GM12878 (cell line): ENCODE measurements around the gene RIC3. TPM values are rescaled to one million over a fixed set of nuclear protein-coding genes. Genes with fewer than 3 reads are reported as not detected.

Experiments
- ATAC-seq: fragments of 200-7000 bp; cut with Tn5 transposase; 3 replicates; pipeline ENCODE4 v1.9.1; 2020; ENCODE audit warnings: mild to moderate bottlenecking, moderate library complexity
- BruUV-seq: library from RNA; stranded (reverse); fragments of 400-500 nt; replicated peaks from 2 replicates; lab custom pipeline; 2021; lab: Mats Ljungman, UMichigan
- CTCF ChIA-PET: fragments of 300-600 bp; sonication (Branson Sonifier 250); formaldehyde crosslinking; extraction: SDS; loops from one replicate; lab custom pipeline; 2021; ENCODE audit warnings: inconsistent platforms; lab: Yijun Ruan, JAX
- POLR2A ChIA-PET: fragments of 350-600 bp; formaldehyde crosslinking; extraction: SDS; loops from one replicate; lab custom pipeline; 2021; ENCODE audit warnings: inconsistent platforms; lab: Charles Lee
- RAD21 ChIA-PET: fragments of 300-600 bp; sonication (Branson Sonifier 250); formaldehyde crosslinking; loops from one replicate; lab custom pipeline; 2023; ENCODE audit warnings: antibody characterized with exemption; ENCODE audit not compliant: unreplicated experiment; lab: Charles Lee
- SMC1A ChIA-PET: fragments of 300-600 bp; sonication (Branson Sonifier 250); formaldehyde crosslinking; loops from one replicate; lab custom pipeline; 2023; ENCODE audit not compliant: unreplicated experiment, uncharacterized antibody; lab: Charles Lee
- DNase-seq: peaks from one replicate; pipeline ENCODE4 v3.0.0-alpha.2; 2011; ENCODE audit warnings: low read depth, low spot score
- FAIRE-seq: peaks from 3 replicates; lab custom pipeline; 2011; peaks lifted over from hg19 to GRCh38; lab: Jason Lieb, UNC
- H2AFZ ChIP-seq: 2 replicates; pipeline ENCODE4 v1.6.0; 2011; ENCODE audit warnings: low read depth, low read length, control low read depth; ENCODE audit not compliant: control insufficient read depth
- H3K27ac ChIP-seq: 2 replicates; pipeline ENCODE4 v1.5.1; 2011; ENCODE audit warnings: control low read depth; ENCODE audit not compliant: control insufficient read depth, insufficient read depth
- H3K27me3 ChIP-seq, 2 experiments: replicated peaks in 1 of 2; 2 replicates each; pipeline versions ENCODE4 v1.6.0 to v1.6.1; 2011; ENCODE audit warnings: low read length in 1 of 2; ENCODE audit not compliant: control insufficient read depth in 2 of 2, insufficient read depth in 2 of 2
- H3K36me3 ChIP-seq, 2 experiments: 2 replicates each; pipeline ENCODE4 v1.5.1; 2011; ENCODE audit warnings: low read length in 1 of 2; ENCODE audit not compliant: control insufficient read depth in 2 of 2, insufficient read depth in 2 of 2
- H3K4me1 ChIP-seq: 2 replicates; pipeline ENCODE4 v1.6.1; 2011; ENCODE audit warnings: mild to moderate bottlenecking, low read length, moderate library complexity, mixed read lengths; ENCODE audit not compliant: control insufficient read depth, insufficient read depth
- H3K4me2 ChIP-seq: 2 replicates; pipeline ENCODE4 v1.6.0; 2011; ENCODE audit warnings: control low read depth; ENCODE audit not compliant: control insufficient read depth, insufficient read depth
- H3K4me3 ChIP-seq: fragments of 200-600 bp; sonication (generic); 2 replicates; pipeline ENCODE4 v1.5.1; 2016
- H3K79me2 ChIP-seq: 2 replicates; pipeline ENCODE4 v1.6.0; 2011; ENCODE audit warnings: low read length; ENCODE audit not compliant: control insufficient read depth, insufficient read depth
- H3K9ac ChIP-seq: 2 replicates; pipeline ENCODE4 v1.8.0; 2011; ENCODE audit warnings: low read length, control low read depth, mixed read lengths; ENCODE audit not compliant: control insufficient read depth, insufficient read depth
- H3K9me3 ChIP-seq: replicated peaks from 3 replicates; pipeline ENCODE4 v1.5.1; 2011; ENCODE audit warnings: mild to moderate bottlenecking, low read length; ENCODE audit not compliant: control insufficient read depth, insufficient read depth
- H4K20me1 ChIP-seq: 2 replicates; pipeline ENCODE4 v1.6.0; 2011; ENCODE audit not compliant: control insufficient read depth, insufficient read depth
- FOXM1 ChIP-seq: IDR thresholded peaks from 2 replicates; pipeline ENCODE4 v1.6.1; 2012; ENCODE audit warnings: low read depth, mild to moderate bottlenecking, inconsistent platforms, low read length, moderate library complexity
- HDAC6 ChIP-seq: fragments of 200-600 bp; sonication (generic); IDR thresholded peaks from one replicate; pipeline ENCODE4 v1.8.0; 2017; ENCODE audit warnings: antibody characterized with exemption; ENCODE audit not compliant: unreplicated experiment
- KDM1A ChIP-seq: fragments of 200-600 bp; sonication (generic); IDR thresholded peaks from 2 replicates; pipeline ENCODE4 v1.6.1; 2016; ENCODE audit warnings: borderline replicate concordance
- MYC ChIP-seq: IDR thresholded peaks from 2 replicates; pipeline ENCODE4 v1.6.1; 2011; ENCODE audit warnings: mild to moderate bottlenecking, low read length, moderate library complexity, inconsistent platforms; ENCODE audit not compliant: insufficient read depth, insufficient replicate concordance, insufficient read length, severe bottlenecking
- NFXL1 ChIP-seq: fragments of 450-650 bp; IDR thresholded peaks from 2 replicates; pipeline ENCODE4 v1.6.1; 2017; ENCODE audit warnings: antibody characterized with exemption, mild to moderate bottlenecking, borderline replicate concordance
- NFYA ChIP-seq: IDR thresholded peaks from 2 replicates; pipeline ENCODE4 v1.6.1; 2011; ENCODE audit warnings: low read depth, mild to moderate bottlenecking, low read length, improper control_type of control experiment, borderline replicate concordance
- NR2F1 ChIP-seq: fragments of 450-650 bp; conservative IDR thresholded peaks from 2 replicates; pipeline ENCODE4 v1.6.1; 2017; ENCODE audit warnings: mild to moderate bottlenecking
- SIX5 ChIP-seq: IDR thresholded peaks from 2 replicates; pipeline ENCODE4 v1.6.1; 2011; ENCODE audit warnings: mild to moderate bottlenecking, low read depth, low read length, moderate library complexity; ENCODE audit not compliant: severe bottlenecking
- SPI1 ChIP-seq: IDR thresholded peaks from 2 replicates; pipeline ENCODE4 v1.6.1; 2011; ENCODE audit warnings: low read depth, mild to moderate bottlenecking, low read length, moderate library complexity, borderline replicate concordance; ENCODE audit not compliant: insufficient read depth
- WRNIP1 ChIP-seq: IDR thresholded peaks from 2 replicates; pipeline ENCODE4 v1.6.1; 2011; ENCODE audit warnings: low read depth, low read length, improper control_type of control experiment, borderline replicate concordance
- YY1 ChIP-seq: IDR thresholded peaks from 2 replicates; pipeline ENCODE4 v1.6.1; 2011; ENCODE audit warnings: low read depth, mild to moderate bottlenecking, low read length
- WGBS: methylation state at CpG from one replicate; pipeline ENCODE4 v1.1.6; 2016; ENCODE audit warnings: low lambda C conversion rate; ENCODE audit not compliant: insufficient replicate concordance, insufficient coverage; ENCODE audit errors: missing lambda C conversion rate; 5-methylcytosine and 5-hydroxymethylcytosine counted together
- in situ Hi-C: fragments of 300-500 bp; cut with MboI; formaldehyde crosslinking; loops from 9 replicates; pipeline ENCODE4 v1.14.3; 2018; ENCODE audit warnings: mixed read lengths
- intact Hi-C: fragments of 100-400 bp; cut with micrococcal nuclease; formaldehyde crosslinking; loops from one replicate; pipeline ENCODE4 v1.14.2; 2022; ENCODE audit not compliant: unreplicated experiment
- polyA plus RNA-seq, 11 experiments: library from polyadenylated mRNA; depleted of rRNA in 4 of 11; unstranded in 6 of 11; stranded (reverse) in 5 of 11; fragments of >200 nt; fragmentation: Nextera tagmentation in 4 of 11; fragmentation: Illumina TruSeq in 1 of 11; extraction: Ambion mirVana in 4 of 11; extraction: Trizol in 1 of 11; gene quantifications; 1 replicate in 1 of 11; 2 replicates in 10 of 11; pipeline versions ENCODE4 v1.2.1 to v1.2.3, GENCODE V29; 2011 to 2016; ENCODE audit warnings: inconsistent platforms in 2 of 11, missing spikeins in 2 of 11, low read depth in 1 of 11
- total RNA-seq, 4 experiments: library from RNA; depleted of rRNA in 3 of 4; stranded (reverse); fragments of >200 nt in 3 of 4; fragmentation: Illumina TruSeq in 1 of 4; extraction: Trizol in 1 of 4; gene quantifications; 2 replicates each; pipeline versions ENCODE4 v1.2.1 to v1.2.3, GENCODE V29; 2013 to 2021
- TF ChIP-seq, protein P1 (sequence below): fragments of 450-650 bp; IDR thresholded peaks from 2 replicates; pipeline ENCODE4 v1.6.1; 2017; ENCODE audit warnings: antibody characterized with exemption, mild to moderate bottlenecking, moderate library complexity
- TF ChIP-seq, protein P2 (sequence below): fragments of 450-650 bp; IDR thresholded peaks from 2 replicates; pipeline ENCODE4 v1.6.1; 2017; ENCODE audit warnings: mild to moderate bottlenecking, moderate library complexity

RIC3 gene
- total and polyA plus RNA-seq, 10 of the 15 experiments (the other 5 are each of a cell fraction or from before 2014, with no cell fraction given), result 0.90 to 8.9 (median 2.2) TPM

DNA sequence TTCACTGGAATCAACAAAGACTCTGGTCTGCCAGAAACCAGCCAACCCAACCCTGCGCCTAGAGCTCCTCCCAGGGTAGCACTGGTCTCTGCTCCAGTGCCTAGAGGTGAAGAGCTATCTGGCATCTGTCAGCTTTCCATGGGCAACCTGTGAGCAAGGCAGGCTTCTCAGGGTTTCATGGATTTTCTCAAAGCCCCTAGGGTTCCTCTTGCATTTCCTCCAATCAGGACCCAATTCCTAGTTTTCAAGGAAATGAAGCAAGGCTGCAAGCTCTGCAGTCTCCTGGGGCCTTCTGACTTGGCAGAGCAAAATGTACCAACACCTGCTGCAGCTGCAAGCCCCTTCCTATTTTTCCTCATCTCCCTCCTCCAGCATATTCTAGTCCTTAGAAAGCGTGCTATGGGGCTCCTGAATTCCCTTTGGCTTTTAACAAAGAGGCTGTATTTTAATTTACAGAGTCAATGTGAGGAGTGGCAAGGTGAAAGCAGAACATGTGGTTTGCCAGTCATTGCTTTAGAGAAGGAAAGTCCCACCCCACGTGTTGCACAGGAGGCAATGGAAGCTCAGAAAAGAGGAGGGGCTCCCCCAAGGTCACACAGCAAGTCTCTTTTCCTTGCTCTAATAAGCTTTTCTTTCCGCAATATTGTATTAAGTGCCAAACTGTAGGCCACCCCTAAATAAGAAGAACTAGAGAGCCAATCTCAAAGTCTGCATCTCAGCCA lies 33.0 kb upstream of the RIC3 start (continued):
- TF ChIP-seq, protein P1, sequence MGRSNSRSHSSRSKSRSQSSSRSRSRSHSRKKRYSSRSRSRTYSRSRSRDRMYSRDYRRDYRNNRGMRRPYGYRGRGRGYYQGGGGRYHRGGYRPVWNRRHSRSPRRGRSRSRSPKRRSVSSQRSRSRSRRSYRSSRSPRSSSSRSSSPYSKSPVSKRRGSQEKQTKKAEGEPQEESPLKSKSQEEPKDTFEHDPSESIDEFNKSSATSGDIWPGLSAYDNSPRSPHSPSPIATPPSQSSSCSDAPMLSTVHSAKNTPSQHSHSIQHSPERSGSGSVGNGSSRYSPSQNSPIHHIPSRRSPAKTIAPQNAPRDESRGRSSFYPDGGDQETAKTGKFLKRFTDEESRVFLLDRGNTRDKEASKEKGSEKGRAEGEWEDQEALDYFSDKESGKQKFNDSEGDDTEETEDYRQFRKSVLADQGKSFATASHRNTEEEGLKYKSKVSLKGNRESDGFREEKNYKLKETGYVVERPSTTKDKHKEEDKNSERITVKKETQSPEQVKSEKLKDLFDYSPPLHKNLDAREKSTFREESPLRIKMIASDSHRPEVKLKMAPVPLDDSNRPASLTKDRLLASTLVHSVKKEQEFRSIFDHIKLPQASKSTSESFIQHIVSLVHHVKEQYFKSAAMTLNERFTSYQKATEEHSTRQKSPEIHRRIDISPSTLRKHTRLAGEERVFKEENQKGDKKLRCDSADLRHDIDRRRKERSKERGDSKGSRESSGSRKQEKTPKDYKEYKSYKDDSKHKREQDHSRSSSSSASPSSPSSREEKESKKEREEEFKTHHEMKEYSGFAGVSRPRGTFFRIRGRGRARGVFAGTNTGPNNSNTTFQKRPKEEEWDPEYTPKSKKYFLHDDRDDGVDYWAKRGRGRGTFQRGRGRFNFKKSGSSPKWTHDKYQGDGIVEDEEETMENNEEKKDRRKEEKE, result no peak
- TF ChIP-seq MYC, result no peak
- TF ChIP-seq NR2F1, result peak; percentile 47; the same call in 1 of the 2 replicates
- TF ChIP-seq, all 136 proteins: peak for 20

DNA sequence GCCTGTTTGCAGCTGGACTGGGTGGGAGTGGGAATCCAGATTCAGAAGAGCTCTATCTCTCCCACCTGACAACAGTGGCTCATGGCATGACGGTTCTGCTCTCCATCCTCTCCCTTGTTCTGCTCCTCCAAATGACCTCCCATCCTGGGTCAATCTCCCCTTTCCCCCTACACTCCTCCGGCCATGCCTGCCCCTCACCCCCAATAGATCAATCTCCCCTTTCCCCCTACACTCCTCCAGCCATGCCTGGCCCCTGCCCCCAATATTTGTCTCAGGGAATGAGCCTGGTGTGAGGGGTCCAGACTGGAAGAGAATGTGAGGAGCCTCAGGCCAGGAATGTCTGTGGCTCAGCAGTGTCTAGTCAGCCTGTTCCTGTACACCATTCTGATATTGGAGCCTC lies 30.9 kb upstream of the RIC3 start:
- in situ Hi-C loops (no loop called here), intact Hi-C loops (loop anchor here (10.0 kb wide), 1 partner anchor 165 kb away; no protein-coding TSS in a partner anchor)
- no peaks in the 10 kb centered on the region for H3K27me3 ChIP-seq
- POLR2A ChIA-PET, result no interaction called here
- no peaks in the 10 kb centered on the region for H3K9me3 ChIP-seq
- peaks cover 4% of the 10 kb centered on the region; the same call in 1 of the 2 replicates for H3K4me1 ChIP-seq
- DNase-seq, result no peak
- H3K4me3 ChIP-seq, result no peak overlapping the region
- H3K4me2 ChIP-seq, result no peak overlapping the region
- CTCF ChIA-PET, result interaction anchor here (1.4 to 2.3 kb wide), 5 partner anchors 9 to 367 kb away, joined by 4 to 7 read pairs (median 6); no protein-coding TSS in a partner anchor
- 33% methylated on average over 2 of the region's 2 CpGs for WGBS
- no peak overlapping the region for H2AFZ ChIP-seq
- SMC1A ChIA-PET, result interaction anchor here (0.8 to 1.3 kb wide), 2 partner anchors 142 to 176 kb away, joined by 3 read pairs; no protein-coding TSS in a partner anchor
- H3K9ac ChIP-seq, result no peak overlapping the region
- no peak overlapping the region for H3K27ac ChIP-seq
- no peaks in the 10 kb centered on the region for H4K20me1 ChIP-seq
- H3K36me3 ChIP-seq, result no peaks in the 10 kb centered on the region
- no TSS peak for BruUV-seq
- no peak for FAIRE-seq
- RAD21 ChIA-PET, result interaction anchor here (1.0 to 1.6 kb wide), 3 partner anchors 8 to 367 kb away, joined by 3 to 7 read pairs (median 4); no protein-coding TSS in a partner anchor
- no peak for ATAC-seq
- H3K79me2 ChIP-seq, result no peaks in the 10 kb centered on the region
- no peak for TF ChIP-seq NFYA
- no peak for TF ChIP-seq NFXL1
- no peak for TF ChIP-seq YY1
- no peak for TF ChIP-seq SPI1
- no peak for TF ChIP-seq SIX5
- TF ChIP-seq KDM1A, result no peak
- no peak for TF ChIP-seq FOXM1
- TF ChIP-seq HDAC6, result no peak
- TF ChIP-seq, protein P2, sequence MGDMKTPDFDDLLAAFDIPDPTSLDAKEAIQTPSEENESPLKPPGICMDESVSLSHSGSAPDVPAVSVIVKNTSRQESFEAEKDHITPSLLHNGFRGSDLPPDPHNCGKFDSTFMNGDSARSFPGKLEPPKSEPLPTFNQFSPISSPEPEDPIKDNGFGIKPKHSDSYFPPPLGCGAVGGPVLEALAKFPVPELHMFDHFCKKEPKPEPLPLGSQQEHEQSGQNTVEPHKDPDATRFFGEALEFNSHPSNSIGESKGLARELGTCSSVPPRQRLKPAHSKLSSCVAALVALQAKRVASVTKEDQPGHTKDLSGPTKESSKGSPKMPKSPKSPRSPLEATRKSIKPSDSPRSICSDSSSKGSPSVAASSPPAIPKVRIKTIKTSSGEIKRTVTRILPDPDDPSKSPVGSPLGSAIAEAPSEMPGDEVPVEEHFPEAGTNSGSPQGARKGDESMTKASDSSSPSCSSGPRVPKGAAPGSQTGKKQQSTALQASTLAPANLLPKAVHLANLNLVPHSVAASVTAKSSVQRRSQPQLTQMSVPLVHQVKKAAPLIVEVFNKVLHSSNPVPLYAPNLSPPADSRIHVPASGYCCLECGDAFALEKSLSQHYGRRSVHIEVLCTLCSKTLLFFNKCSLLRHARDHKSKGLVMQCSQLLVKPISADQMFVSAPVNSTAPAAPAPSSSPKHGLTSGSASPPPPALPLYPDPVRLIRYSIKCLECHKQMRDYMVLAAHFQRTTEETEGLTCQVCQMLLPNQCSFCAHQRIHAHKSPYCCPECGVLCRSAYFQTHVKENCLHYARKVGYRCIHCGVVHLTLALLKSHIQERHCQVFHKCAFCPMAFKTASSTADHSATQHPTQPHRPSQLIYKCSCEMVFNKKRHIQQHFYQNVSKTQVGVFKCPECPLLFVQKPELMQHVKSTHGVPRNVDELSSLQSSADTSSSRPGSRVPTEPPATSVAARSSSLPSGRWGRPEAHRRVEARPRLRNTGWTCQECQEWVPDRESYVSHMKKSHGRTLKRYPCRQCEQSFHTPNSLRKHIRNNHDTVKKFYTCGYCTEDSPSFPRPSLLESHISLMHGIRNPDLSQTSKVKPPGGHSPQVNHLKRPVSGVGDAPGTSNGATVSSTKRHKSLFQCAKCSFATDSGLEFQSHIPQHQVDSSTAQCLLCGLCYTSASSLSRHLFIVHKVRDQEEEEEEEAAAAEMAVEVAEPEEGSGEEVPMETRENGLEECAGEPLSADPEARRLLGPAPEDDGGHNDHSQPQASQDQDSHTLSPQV, result no peak
- TF ChIP-seq WRNIP1, result no peak
